Breast epithelium (tissue), 4 donors: Measurements from ENCODE around the gene SPECC1L. TPM values are rescaled to one million over a fixed set of nuclear protein-coding genes. Genes with fewer than 3 reads are reported as not detected.

ENCODE experiments used
- DNase-seq, 2 donors: peaks; one replicate each; pipeline ENCODE4 v3.0.0-alpha.2; 2019; ENCODE audit warnings: low spot score in 2 of 2
- H3K27ac ChIP-seq, 2 donors: fragments of 200-600 bp; sonication (generic) in 1 of 2; one replicate each; pipeline ENCODE4 v1.5.1; 2016 to 2019; ENCODE audit warnings: mild to moderate bottlenecking in 1 of 2
- H3K27me3 ChIP-seq, 2 donors: fragments of 200-600 bp; sonication (generic) in 1 of 2; one replicate each; pipeline versions ENCODE4 v1.5.1 to v1.6.0; 2017 to 2019; ENCODE audit warnings: control low read depth in 1 of 2, mild to moderate bottlenecking in 1 of 2
- H3K36me3 ChIP-seq: fragments of 200-600 bp; one replicate; pipeline ENCODE4 v1.5.1; 2019
- H3K4me1 ChIP-seq, 2 donors: fragments of 200-600 bp; sonication (generic); one replicate each; pipeline ENCODE4 v1.5.1; 2016 to 2019; ENCODE audit warnings: control low read depth in 1 of 2
- H3K4me3 ChIP-seq, 3 donors: fragments of 200-600 bp; sonication (generic); 1 replicate in 2 of 3; 2 replicates in 1 of 3; pipeline ENCODE4 v1.5.1; 2016 to 2019; ENCODE audit warnings: mild to moderate bottlenecking in 3 of 3, moderate library complexity in 2 of 3
- H3K9me3 ChIP-seq, 2 donors: fragments of 200-600 bp; sonication (generic) in 1 of 2; one replicate each; pipeline ENCODE4 v1.5.1; 2016 to 2019; ENCODE audit warnings: control low read depth in 1 of 2
- POLR2A ChIP-seq: fragments of 450-650 bp; IDR thresholded peaks from one replicate; pipeline ENCODE4 v1.6.1; 2016; ENCODE audit warnings: antibody characterized with exemption, mild to moderate bottlenecking, moderate library complexity
- POLR2AphosphoS5 ChIP-seq, 3 donors: sonication (generic); formaldehyde crosslinking; IDR thresholded peaks; one replicate each; pipeline ENCODE4 v1.6.1; 2017; ENCODE audit warnings: antibody characterized with exemption in 3 of 3
- intact Hi-C: fragments of 100-400 bp; cut with DNase I; formaldehyde crosslinking; loops from one replicate; pipeline ENCODE4 v1.15.1; 2023; ENCODE audit warnings: low total_unique reads
- total RNA-seq, 3 donors: library from RNA; depleted of rRNA; stranded (reverse); fragments of >200 nt; gene quantifications; one replicate each; pipeline ENCODE4 v1.1.0, GENCODE V29; 2016
- TF ChIP-seq, protein P1 (sequence below), 3 donors: fragments of 450-650 bp; IDR thresholded peaks; one replicate each; pipeline ENCODE4 v1.5.1; 2016 to 2017; ENCODE audit warnings: antibody characterized with exemption in 3 of 3, mild to moderate bottlenecking in 3 of 3, moderate library complexity in 3 of 3

SPECC1L gene
- total RNA-seq, 3 donors from 2014 or later: 33.4 to 61.0 (median 53.7) TPM

DNA sequence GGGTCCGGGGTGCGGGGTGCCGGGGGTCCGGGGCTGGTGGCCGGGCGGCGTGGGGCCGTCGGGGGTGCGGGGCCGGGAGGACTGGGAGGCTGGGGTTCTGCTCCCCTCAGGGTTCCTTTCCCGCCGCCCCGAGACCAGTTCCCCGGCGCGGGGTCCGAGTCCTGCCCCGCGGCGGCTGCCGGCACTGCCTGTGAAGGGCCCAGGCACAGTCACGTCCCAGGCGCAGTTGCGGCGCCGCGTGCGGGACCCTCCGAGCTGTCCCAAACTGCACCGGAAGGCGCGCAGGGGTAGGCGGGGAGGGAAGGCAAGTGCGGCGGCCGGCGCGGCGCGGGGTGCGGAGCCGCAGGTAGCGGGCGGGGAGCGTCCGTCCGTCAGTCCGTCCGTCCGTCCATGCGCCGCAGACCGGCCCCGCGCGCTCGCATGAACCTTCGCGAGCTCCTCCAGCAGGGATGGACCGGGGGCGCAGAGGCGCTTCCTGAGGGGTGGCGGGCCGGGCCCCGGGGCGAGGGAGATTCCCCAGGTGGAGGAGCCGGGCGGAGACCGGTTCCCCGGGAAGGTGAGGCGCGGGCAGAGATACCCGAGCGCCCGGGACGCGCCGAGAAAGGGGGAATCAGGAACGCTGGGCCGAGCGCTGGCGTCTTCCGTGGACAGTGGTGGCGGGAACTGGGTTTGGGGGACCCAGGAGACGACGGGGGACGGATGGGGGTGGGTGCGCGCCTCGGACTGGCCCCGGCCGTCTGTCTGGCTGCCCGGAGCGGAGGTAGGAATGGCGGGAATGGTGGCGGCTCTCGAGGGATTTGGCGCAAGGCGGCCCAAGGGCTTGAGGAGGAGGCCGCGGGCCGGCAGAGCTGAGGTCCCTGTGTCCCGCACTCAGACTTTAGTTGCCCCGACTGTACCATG is 153.6 kb downstream of the SPECC1L start:
- Histone ChIP-seq H3K4me3 (peak overlapping the region; percentile 47 to 65 (median 58)), H3K4me1 (peaks cover 0 to 11% of the 10 kb centered on the region in 2 donors), H3K27me3 (peaks cover 0 to 7% of the 10 kb centered on the region in 2 donors), H3K36me3 (no peaks in the 10 kb centered on the region), H3K27ac (no peak overlapping the region), H3K9me3 (no peaks in the 10 kb centered on the region)
- TF ChIP-seq, protein P1, sequence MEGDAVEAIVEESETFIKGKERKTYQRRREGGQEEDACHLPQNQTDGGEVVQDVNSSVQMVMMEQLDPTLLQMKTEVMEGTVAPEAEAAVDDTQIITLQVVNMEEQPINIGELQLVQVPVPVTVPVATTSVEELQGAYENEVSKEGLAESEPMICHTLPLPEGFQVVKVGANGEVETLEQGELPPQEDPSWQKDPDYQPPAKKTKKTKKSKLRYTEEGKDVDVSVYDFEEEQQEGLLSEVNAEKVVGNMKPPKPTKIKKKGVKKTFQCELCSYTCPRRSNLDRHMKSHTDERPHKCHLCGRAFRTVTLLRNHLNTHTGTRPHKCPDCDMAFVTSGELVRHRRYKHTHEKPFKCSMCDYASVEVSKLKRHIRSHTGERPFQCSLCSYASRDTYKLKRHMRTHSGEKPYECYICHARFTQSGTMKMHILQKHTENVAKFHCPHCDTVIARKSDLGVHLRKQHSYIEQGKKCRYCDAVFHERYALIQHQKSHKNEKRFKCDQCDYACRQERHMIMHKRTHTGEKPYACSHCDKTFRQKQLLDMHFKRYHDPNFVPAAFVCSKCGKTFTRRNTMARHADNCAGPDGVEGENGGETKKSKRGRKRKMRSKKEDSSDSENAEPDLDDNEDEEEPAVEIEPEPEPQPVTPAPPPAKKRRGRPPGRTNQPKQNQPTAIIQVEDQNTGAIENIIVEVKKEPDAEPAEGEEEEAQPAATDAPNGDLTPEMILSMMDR (IDR thresholded peaks at IDR 0.05): no peak
- no peak for TF ChIP-seq POLR2AphosphoS5 (IDR thresholded peaks at IDR 0.05)
- no peak for TF ChIP-seq POLR2A
- no peak for DNase-seq
- intact Hi-C loops: no loop called here

DNA sequence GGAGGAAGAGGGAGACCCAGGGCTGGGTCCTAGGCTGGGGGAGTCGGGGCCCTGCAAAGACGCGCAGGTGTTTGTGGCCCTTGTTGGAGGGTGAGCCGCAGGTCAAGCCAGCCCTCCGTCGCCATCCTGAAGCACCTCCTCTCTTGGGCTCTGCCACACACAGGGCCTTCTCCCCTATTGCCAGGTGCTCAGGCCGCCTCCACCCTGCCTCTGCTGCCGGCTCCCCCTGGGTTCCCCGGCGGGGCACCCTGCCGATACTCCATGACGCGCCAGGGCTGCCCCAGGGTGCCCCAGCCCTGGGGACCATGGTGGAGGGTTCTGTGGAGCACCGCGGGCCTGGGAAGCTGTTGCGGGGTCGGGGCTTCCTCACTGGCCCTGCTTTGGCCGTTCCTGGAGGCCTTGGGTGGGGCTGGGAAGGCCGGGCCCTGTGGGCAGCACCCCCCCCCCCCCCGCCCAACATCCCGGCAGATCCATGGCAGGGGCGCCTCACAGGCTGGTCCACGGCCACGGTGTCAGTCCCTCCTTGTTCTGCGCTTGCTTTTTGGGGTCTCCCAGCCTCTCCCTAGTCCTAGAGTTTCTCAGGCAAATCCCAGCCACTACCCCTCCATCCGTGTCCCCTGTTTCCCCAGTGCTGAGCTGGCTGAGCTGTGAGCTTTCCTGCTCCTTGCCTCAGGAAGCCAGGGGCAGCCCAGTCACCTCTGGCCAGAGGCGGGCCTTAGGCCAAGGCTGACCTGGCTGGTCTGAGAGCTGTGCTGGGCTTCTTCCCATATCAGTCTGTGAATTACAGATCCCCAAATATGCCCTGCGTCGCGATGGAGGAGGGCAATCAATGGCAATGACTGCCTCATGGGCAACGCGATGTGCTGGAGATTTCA is 154.5 kb downstream of the SPECC1L start:
- TF ChIP-seq POLR2AphosphoS5 (IDR thresholded peaks at IDR 0.05): no peak
- no peak for TF ChIP-seq POLR2A
- TF ChIP-seq, protein P1 (IDR thresholded peaks at IDR 0.05): no peak
- no peaks in the 10 kb centered on the region for H3K36me3 ChIP-seq
- intact Hi-C loops: no loop called here
- H3K27me3 ChIP-seq: peaks cover 0 to 7% of the 10 kb centered on the region in 2 donors
- H3K27ac ChIP-seq: no peak overlapping the region
- DNase-seq: no peak
- peak overlapping the region in 1 of 3 donors; percentile 65 for H3K4me3 ChIP-seq
- H3K9me3 ChIP-seq: no peaks in the 10 kb centered on the region
- H3K4me1 ChIP-seq: peaks cover 0 to 10% of the 10 kb centered on the region in 2 donors

DNA sequence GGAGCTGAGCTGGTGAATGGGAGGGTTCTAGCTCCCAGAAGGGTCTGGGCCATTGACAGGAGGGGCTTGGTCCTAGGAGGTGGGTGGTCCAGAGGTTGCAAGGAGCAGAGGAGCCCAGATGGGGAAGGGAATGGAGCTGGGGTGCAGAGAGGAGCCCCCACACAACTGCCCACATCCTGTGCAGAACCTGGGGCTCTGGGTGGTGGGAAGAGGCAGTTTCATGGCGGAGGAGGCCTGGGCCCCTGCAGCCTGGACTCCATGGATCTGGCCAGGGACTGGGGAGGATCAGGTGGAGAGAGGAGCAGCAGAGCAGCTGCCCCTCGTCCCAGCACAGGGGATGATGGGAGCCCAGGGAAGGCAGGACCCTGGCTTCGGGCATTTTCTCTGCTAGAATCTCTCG is 155.8 kb downstream of the SPECC1L start:
- TF ChIP-seq POLR2A (no peak), POLR2AphosphoS5 (IDR thresholded peaks at IDR 0.05) (no peak)
- TF ChIP-seq, protein P1 (IDR thresholded peaks at IDR 0.05): no peak
- Histone ChIP-seq H3K4me1 (no peaks in the 10 kb centered on the region), H3K36me3 (no peaks in the 10 kb centered on the region), H3K9me3 (no peaks in the 10 kb centered on the region), H3K27me3 (peaks cover 0 to 7% of the 10 kb centered on the region in 2 donors), H3K27ac (peak overlapping the region in 1 of 2 donors; percentile 48), H3K4me3 (no peak overlapping the region)
- intact Hi-C loops: no loop called here
- DNase-seq: no peak

DNA sequence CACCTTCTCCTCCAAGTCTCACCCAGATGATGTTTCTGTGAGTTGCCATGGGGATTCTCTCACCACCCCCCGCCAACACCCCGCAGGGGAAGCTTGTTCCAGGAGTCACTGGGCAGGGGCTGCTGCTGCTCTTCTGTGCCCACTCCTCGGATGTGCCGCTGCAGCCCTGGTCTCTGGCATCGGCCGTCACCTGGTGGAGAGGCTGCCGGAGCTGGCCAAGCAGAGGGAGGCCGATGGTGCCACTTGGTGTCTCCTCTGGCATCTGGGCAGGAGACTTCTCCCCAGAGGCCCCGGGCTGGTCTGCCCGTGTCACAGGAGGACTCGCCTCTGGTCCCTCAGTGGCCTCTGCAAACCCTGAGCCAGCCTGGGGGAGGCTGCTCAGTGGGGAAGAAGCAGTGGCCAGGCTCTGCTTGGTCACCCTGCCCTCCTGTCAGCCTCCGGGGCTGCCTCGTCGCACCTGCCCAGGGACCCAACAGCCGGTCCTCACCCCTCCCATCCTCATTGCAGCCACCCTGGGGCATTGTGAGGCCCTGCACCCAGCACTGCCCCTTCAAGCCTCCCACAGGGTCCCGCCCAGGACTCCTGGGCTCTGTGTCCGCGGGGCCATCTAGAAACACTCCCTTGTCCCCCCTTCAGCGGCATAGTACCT is 156.3 kb downstream of the SPECC1L start:
- peak overlapping the region in 1 of 3 donors; percentile 8 for H3K4me3 ChIP-seq
- H3K36me3 ChIP-seq: no peaks in the 10 kb centered on the region
- H3K27me3 ChIP-seq: peaks cover 0 to 7% of the 10 kb centered on the region in 2 donors
- DNase-seq: no peak
- intact Hi-C loops: no loop called here
- peak overlapping the region; percentile 21 to 48 for H3K27ac ChIP-seq
- TF ChIP-seq POLR2A (no peak), POLR2AphosphoS5 (IDR thresholded peaks at IDR 0.05) (no peak)
- TF ChIP-seq, protein P1 (IDR thresholded peaks at IDR 0.05): no peak
- no peaks in the 10 kb centered on the region for H3K9me3 ChIP-seq
- H3K4me1 ChIP-seq: no peaks in the 10 kb centered on the region
